GM13976 (cell line): ENCODE measurements around the gene ARL8B.
A peak's percentile ranks its signal among the peaks of the same experiment; 100 is the strongest.
"Not testable (repeated sequence)": the region's sequence is repeated elsewhere in the genome, so short reads cannot be mapped to it uniquely, and the experiment has no call there.

Experiments
- DNase-seq: peaks from one replicate; pipeline ENCODE4 v3.0.0; 2012; ENCODE audit warnings: low spot score
- CTCF ChIP-seq: IDR thresholded peaks from 2 replicates; pipeline ENCODE4 v1.5.1; 2012; ENCODE audit warnings: borderline replicate concordance, mild to moderate bottlenecking; ENCODE audit not compliant: insufficient read depth; ENCODE audit errors: extremely low read depth, missing control alignments, control extremely low read depth
- in situ Hi-C: fragments of 300-500 bp; cut with MboI; formaldehyde crosslinking; loops from one replicate; pipeline ENCODE4 v1.12.0; 2022; ENCODE audit warnings: low sequenced_read_pairs, mixed read lengths, inconsistent platforms; ENCODE audit not compliant: unreplicated experiment

Gene ARL8B

GRCh38 chr3:5168110-5168509, 46.0 kb downstream of the ARL8B start:
- TF ChIP-seq CTCF: no peak
- no peak for DNase-seq
- in situ Hi-C loops: no loop called here

GRCh38 chr3:5169807-5170206, 47.7 kb downstream of the ARL8B start:
- in situ Hi-C loops: no loop called here

GRCh38 chr3:5170975-5171374, 48.9 kb downstream of the ARL8B start:
- no peak for TF ChIP-seq CTCF
- no peak for DNase-seq
- in situ Hi-C loops: no loop called here

More at GRCh38 chr3:5169807-5170206, 47.7 kb downstream of the ARL8B start:
- DNase-seq: no peak
- no peak for TF ChIP-seq CTCF

- in situ Hi-C loops: no loop called here
- DNase-seq: no peak
Measured at GRCh38 chr3:5172018-5172417, 49.9 kb downstream of the ARL8B start.

GRCh38 chr3:5179036-5179435, 56.9 kb downstream of the ARL8B start:
- DNase-seq, in situ Hi-C loops: not testable (repeated sequence)

More at GRCh38 chr3:5172018-5172417, 49.9 kb downstream of the ARL8B start:
- TF ChIP-seq CTCF: no peak

- in situ Hi-C loops: no loop called here
- peak; percentile 53 for DNase-seq
- no peak for TF ChIP-seq CTCF
Measured at GRCh38 chr3:5181469-5182141, 59.5 kb downstream of the ARL8B start.

- in situ Hi-C loops, DNase-seq: not testable (repeated sequence)
Measured at GRCh38 chr3:5183714-5184113, 61.6 kb downstream of the ARL8B start.

GRCh38 chr3:5184499-5184898, 62.4 kb downstream of the ARL8B start:
- in situ Hi-C loops: no loop called here
- no peak for DNase-seq
- TF ChIP-seq CTCF: no peak
